K562 (cell line): Measurements from ENCODE around the gene CDT1. TPM values are rescaled to one million over a fixed set of nuclear protein-coding genes. Genes with fewer than 3 reads are reported as not detected.
A peak's percentile ranks its signal among the peaks of the same experiment; 100 is the strongest.

Experiments
- CEBPG ChIP-seq, 3 experiments: fragments of 200-800 bp in 1 of 3; sonication (Bioruptor generic) in 1 of 3; sonication (generic) in 1 of 3; formaldehyde crosslinking in 1 of 3; IDR thresholded peaks in 2 of 3; conservative IDR thresholded peaks in 1 of 3; 2 replicates each; pipeline versions ENCODE4 v1.6.1 to v1.8.0; 2016 to 2022; ENCODE audit warnings: missing compliant biosample characterization in 2 of 3, missing genetic modification characterization in 2 of 3, mild to moderate bottlenecking in 1 of 3, missing genetic modification reagents in 1 of 3
- CHCHD3 ChIP-seq: fragments of 250-450 bp; sonication (Bioruptor Pico); IDR thresholded peaks from 2 replicates; pipeline ENCODE4 v2.1.2; 2022; ENCODE audit warnings: mild to moderate bottlenecking
- FOSL1 ChIP-seq: fragments of 200-800 bp; sonication (Bioruptor generic); conservative IDR thresholded peaks from 2 replicates; pipeline ENCODE4 v1.6.1; 2016; ENCODE audit warnings: missing genetic modification characterization, missing compliant biosample characterization
- HSF4 ChIP-seq: fragments of 250-450 bp; sonication (Bioruptor Pico); IDR thresholded peaks from 2 replicates; pipeline ENCODE4 v2.1.2; 2022; ENCODE audit warnings: mild to moderate bottlenecking, moderate library complexity, borderline replicate concordance
- NELFE ChIP-seq: IDR thresholded peaks from 2 replicates; pipeline ENCODE4 v1.6.1; 2011; ENCODE audit warnings: mild to moderate bottlenecking; ENCODE audit not compliant: insufficient read depth, insufficient read length
- NRF1 ChIP-seq, 2 experiments: fragments of 450-650 bp; IDR thresholded peaks in 1 of 2; conservative IDR thresholded peaks in 1 of 2; 2 replicates each; pipeline ENCODE4 v1.6.1; 2014; ENCODE audit warnings: mild to moderate bottlenecking in 2 of 2
- SMAD4 ChIP-seq: fragments of 250-450 bp; sonication (Bioruptor Pico); conservative IDR thresholded peaks from 2 replicates; pipeline ENCODE4 v1.8.0; 2021; ENCODE audit warnings: inconsistent platforms, mild to moderate bottlenecking, moderate library complexity
- SRSF3 ChIP-seq: fragments of 200-400 bp; formaldehyde crosslinking; IDR thresholded peaks from 2 replicates; pipeline ENCODE4 v1.6.1; 2016; ENCODE audit warnings: mild to moderate bottlenecking, low read length, moderate library complexity; ENCODE audit not compliant: insufficient read depth
- U2AF2 ChIP-seq: fragments of 200-400 bp; formaldehyde crosslinking; optimal IDR thresholded peaks from 2 replicates; pipeline ENCODE3; 2017; ENCODE audit warnings: low read depth, mild to moderate bottlenecking, low read length
- ZNF12 ChIP-seq: sonication (generic); formaldehyde crosslinking; IDR thresholded peaks from 2 replicates; pipeline ENCODE4 v1.4.0; 2020; ENCODE audit warnings: mild to moderate bottlenecking, missing genetic modification reagents
- polyA plus RNA-seq, 8 experiments: library from polyadenylated mRNA; depleted of rRNA in 4 of 8; stranded (reverse) in 5 of 8; unstranded in 3 of 8; fragments of >200 nt; fragmentation: Nextera tagmentation in 2 of 8; fragmentation: Illumina TruSeq in 1 of 8; extraction: Ambion mirVana in 2 of 8; extraction: Trizol in 1 of 8; gene quantifications; 2 replicates each; pipeline versions ENCODE4 v1.2.1 to v1.2.3, GENCODE V29; 2011 to 2014; ENCODE audit warnings: inconsistent platforms in 1 of 8, missing spikeins in 1 of 8
- total RNA-seq, 7 experiments: library from RNA; depleted of rRNA in 6 of 7; stranded (reverse); fragments of >200 nt in 6 of 7; fragmentation: Illumina TruSeq in 2 of 7; extraction: Trizol in 2 of 7; gene quantifications; 2 replicates each; pipeline versions ENCODE4 v1.2.1 to v1.2.3, GENCODE V29; 2011 to 2021; ENCODE audit warnings: low replicate concordance in 1 of 7
- TF ChIP-seq, protein P1 (sequence below): sonication (generic); formaldehyde crosslinking; IDR thresholded peaks from 2 replicates; pipeline ENCODE4 v1.9.0; 2022; ENCODE audit warnings: mild to moderate bottlenecking, missing genetic modification reagents

Gene CDT1
- total and polyA plus RNA-seq, 9 of the 15 experiments (the other 6 are each of a cell fraction or from before 2014, with no cell fraction given): 0.92 to 178 (median 14.2) TPM

DNA sequence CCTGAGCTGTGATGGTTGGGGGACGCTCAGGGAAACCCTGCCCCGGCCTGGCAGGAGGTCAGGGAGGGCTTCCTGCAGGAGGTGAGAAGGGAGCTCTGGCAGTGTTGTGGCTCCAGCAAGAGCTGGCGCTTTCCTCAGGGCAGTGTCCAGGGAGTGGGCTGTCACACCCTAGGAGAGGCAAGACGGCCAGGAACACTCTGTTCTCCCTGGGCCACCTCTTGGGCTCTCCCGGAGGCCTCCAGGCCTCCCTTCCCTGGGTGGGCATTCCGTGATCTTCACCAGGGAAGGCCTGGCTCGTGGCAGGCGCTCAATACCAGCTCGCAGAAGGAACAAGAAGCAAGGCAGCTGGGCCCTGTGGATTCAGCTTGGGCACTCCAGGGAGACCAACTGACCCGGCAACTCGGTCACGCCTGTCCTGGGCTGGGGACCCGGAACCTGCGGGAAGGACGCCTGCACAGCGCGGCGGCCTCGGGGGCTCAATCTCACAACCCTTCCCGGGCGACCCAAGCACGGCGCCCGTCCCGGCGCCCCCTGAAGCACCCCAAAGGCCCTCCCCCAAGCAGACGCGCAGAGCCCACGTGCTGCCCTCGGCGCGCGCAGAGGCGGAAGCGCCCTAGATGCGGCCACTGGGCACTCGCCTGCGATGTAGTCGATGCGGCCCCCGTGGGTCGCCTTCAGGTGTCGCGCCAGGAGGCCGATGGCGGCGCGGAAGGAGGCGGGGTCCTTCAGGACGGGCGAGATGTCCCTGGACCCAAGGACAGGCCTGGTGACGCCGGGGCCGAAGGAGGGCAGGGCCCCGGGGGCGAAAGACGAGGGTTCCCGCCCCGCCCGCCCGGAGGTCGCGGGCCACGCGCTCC is 7.6 kb downstream of the CDT1 start (continued):
- TF ChIP-seq, protein P1, sequence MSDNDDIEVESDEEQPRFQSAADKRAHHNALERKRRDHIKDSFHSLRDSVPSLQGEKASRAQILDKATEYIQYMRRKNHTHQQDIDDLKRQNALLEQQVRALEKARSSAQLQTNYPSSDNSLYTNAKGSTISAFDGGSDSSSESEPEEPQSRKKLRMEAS (CRISPR knock-in tag): no peak
- TF ChIP-seq CEBPG (CRISPR knock-in tag; IDR thresholded peaks at IDR 0.05): 0 out of 2 replicates have a peak, but pooled peaks have one; percentile 13
- no peak for TF ChIP-seq CEBPG (tag; conservative IDR thresholded peaks at IDR 0.05 in 1 of 2, IDR thresholded peaks at IDR 0.05 in 1 of 2)
- TF ChIP-seq HSF4 (CRISPR knock-in tag): no peak
- TF ChIP-seq CHCHD3 (CRISPR knock-in tag): no peak
- peak; percentile 64; the same call in 1 of the 2 replicates for TF ChIP-seq ZNF12 (CRISPR knock-in tag)
- no peak for TF ChIP-seq FOSL1 (tag)
- no peak for TF ChIP-seq U2AF2
- TF ChIP-seq NRF1 (conservative IDR thresholded peaks at IDR 0.05 in 1 of 2, IDR thresholded peaks at IDR 0.05 in 1 of 2): no peak
- TF ChIP-seq SMAD4: no peak; the same call in 1 of the 2 replicates
- no peak for TF ChIP-seq SRSF3
- no peak for TF ChIP-seq NELFE
